K562 (cell line): Measurements from ENCODE around the gene HOXB6. TPM values are rescaled to one million over a fixed set of nuclear protein-coding genes. Genes with fewer than 3 reads are reported as not detected.

Experiments
- BCOR ChIP-seq: fragments of 450-650 bp; IDR thresholded peaks from 2 replicates; pipeline ENCODE4 v1.6.1; 2016
- MCM2 ChIP-seq: fragments of 450-650 bp; IDR thresholded peaks from 2 replicates; pipeline ENCODE4 v1.6.1; 2017; ENCODE audit warnings: low read depth, mild to moderate bottlenecking
- MGA ChIP-seq: fragments of 450-650 bp; IDR thresholded peaks from 2 replicates; pipeline ENCODE4 v1.6.1; 2016; ENCODE audit warnings: mild to moderate bottlenecking, moderate library complexity
- ZFP1 ChIP-seq: fragments of 450-650 bp; formaldehyde crosslinking; IDR thresholded peaks from 2 replicates; pipeline ENCODE4 v1.4.0; 2020; ENCODE audit warnings: mild to moderate bottlenecking, mixed read lengths
- ZNF561 ChIP-seq: fragments of 450-650 bp; formaldehyde crosslinking; conservative IDR thresholded peaks from 2 replicates; pipeline ENCODE4 v1.4.0; 2020; ENCODE audit warnings: mild to moderate bottlenecking, moderate library complexity
- polyA plus RNA-seq, 8 experiments: library from polyadenylated mRNA; depleted of rRNA in 4 of 8; stranded (reverse) in 5 of 8; unstranded in 3 of 8; fragments of >200 nt; fragmentation: Nextera tagmentation in 2 of 8; fragmentation: Illumina TruSeq in 1 of 8; extraction: Ambion mirVana in 2 of 8; extraction: Trizol in 1 of 8; gene quantifications; 2 replicates each; pipeline versions ENCODE4 v1.2.1 to v1.2.3, GENCODE V29; 2011 to 2014; ENCODE audit warnings: inconsistent platforms in 1 of 8, missing spikeins in 1 of 8
- total RNA-seq, 7 experiments: library from RNA; depleted of rRNA in 6 of 7; stranded (reverse); fragments of >200 nt in 6 of 7; fragmentation: Illumina TruSeq in 2 of 7; extraction: Trizol in 2 of 7; gene quantifications; 2 replicates each; pipeline versions ENCODE4 v1.2.1 to v1.2.3, GENCODE V29; 2011 to 2021; ENCODE audit warnings: low replicate concordance in 1 of 7

Gene HOXB6
- total and polyA plus RNA-seq, 9 of the 15 experiments (the other 6 are each of a cell fraction or from before 2014, with no cell fraction given), result 1.2 to 14.8 (median 4.9) TPM

- TF ChIP-seq MGA (no peak), ZNF561 (CRISPR knock-in tag) (no peak), MCM2 (no peak), ZFP1 (no peak), BCOR (no peak)
Measured at GRCh38 chr17:48569240-48569582, 35.6 kb downstream of the HOXB6 start (continued).
